GM21423 (cell line): ENCODE results near the gene NGB.
"Not testable (repeated sequence)": the region's sequence is repeated elsewhere in the genome, so short reads cannot be mapped to it uniquely, and the experiment has no call there.

Experiments
- ATAC-seq: cut with Tn5 transposase; IDR thresholded peaks from one replicate; pipeline ENCODE4 v1.9.1; 2021; ENCODE audit warnings: mild to moderate bottlenecking, moderate library complexity; ENCODE audit not compliant: unreplicated experiment

NGB gene

GRCh38 chr14:77271113-77271710 lies at the start of gene NGB:
TSS of gene NGB (minus strand) at chr14:77271206. CDS start at chr14:77270937, 269 bp downstream.
- no peak for ATAC-seq

- ATAC-seq, result peak; percentile 62
Observed at GRCh38 chr14:77320238-77320935, 49.4 kb upstream of the NGB start, which contains the start of gene POMT2. TSS of gene POMT2 (minus strand) at chr14:77320883. CDS start at chr14:77320681, 202 bp downstream.

GRCh38 chr14:77319422-77319821 lies 48.4 kb upstream of the NGB start:
- ATAC-seq, result no peak

- not testable (repeated sequence) for ATAC-seq
Observed at GRCh38 chr14:77318756-77319155, 47.8 kb upstream of the NGB start.

- no peak for ATAC-seq
Observed at GRCh38 chr14:77318006-77318553, 47.1 kb upstream of the NGB start.

GRCh38 chr14:77316872-77317301 lies 45.9 kb upstream of the NGB start:
- no peak for ATAC-seq

GRCh38 chr14:77316195-77316505 lies 45.1 kb upstream of the NGB start:
- ATAC-seq, result no peak

GRCh38 chr14:77314539-77315457 lies 43.8 kb upstream of the NGB start:
- no peak for ATAC-seq

GRCh38 chr14:77314043-77314442 lies 43.0 kb upstream of the NGB start:
- ATAC-seq, result no peak

- no peak for ATAC-seq
Observed at GRCh38 chr14:77313371-77313770, 42.4 kb upstream of the NGB start.

GRCh38 chr14:77311217-77311616 lies 40.2 kb upstream of the NGB start:
- no peak for ATAC-seq

GRCh38 chr14:77310026-77310425 lies 39.0 kb upstream of the NGB start:
- ATAC-seq, result no peak

- no peak for ATAC-seq
Observed at GRCh38 chr14:77309131-77309530, 38.1 kb upstream of the NGB start.

- ATAC-seq, result no peak
Observed at GRCh38 chr14:77306851-77307496, 36.0 kb upstream of the NGB start.

- no peak for ATAC-seq
Observed at GRCh38 chr14:77306416-77306815, 35.4 kb upstream of the NGB start.

GRCh38 chr14:77305696-77306095 lies 34.7 kb upstream of the NGB start:
- no peak for ATAC-seq

- peak; percentile 77 for ATAC-seq
Observed at GRCh38 chr14:77303417-77304156, 32.6 kb upstream of the NGB start.

- no peak for ATAC-seq
Observed at GRCh38 chr14:77302926-77303325, 31.9 kb upstream of the NGB start.

- no peak for ATAC-seq
Observed at GRCh38 chr14:77301103-77301502, 30.1 kb upstream of the NGB start.

- ATAC-seq, result no peak
Observed at GRCh38 chr14:77299771-77300170, 28.8 kb upstream of the NGB start.
